ENCODE data around the gene SAMD1.

DNA sequence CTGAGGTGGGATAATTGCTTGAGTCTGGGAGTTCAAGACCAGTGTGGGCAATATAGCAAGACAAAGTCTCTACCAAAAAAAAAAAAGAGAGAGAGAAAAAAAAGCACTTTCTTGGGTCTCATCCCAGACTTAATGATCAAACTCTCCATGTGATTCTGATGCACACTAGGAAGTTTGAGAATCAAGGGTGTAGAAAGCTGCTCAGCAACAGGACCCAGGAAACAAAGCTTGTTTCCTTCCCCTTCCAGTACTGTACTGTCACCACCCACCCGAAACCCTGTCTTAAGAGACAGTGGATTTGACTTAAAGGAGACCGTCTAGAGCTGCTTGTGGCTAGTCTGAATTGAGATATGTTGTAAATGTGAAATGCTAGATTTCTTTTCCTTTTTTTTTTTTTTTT, 12.1 kb downstream of the SAMD1 start:
- TF ChIP-seq, protein P1, sequence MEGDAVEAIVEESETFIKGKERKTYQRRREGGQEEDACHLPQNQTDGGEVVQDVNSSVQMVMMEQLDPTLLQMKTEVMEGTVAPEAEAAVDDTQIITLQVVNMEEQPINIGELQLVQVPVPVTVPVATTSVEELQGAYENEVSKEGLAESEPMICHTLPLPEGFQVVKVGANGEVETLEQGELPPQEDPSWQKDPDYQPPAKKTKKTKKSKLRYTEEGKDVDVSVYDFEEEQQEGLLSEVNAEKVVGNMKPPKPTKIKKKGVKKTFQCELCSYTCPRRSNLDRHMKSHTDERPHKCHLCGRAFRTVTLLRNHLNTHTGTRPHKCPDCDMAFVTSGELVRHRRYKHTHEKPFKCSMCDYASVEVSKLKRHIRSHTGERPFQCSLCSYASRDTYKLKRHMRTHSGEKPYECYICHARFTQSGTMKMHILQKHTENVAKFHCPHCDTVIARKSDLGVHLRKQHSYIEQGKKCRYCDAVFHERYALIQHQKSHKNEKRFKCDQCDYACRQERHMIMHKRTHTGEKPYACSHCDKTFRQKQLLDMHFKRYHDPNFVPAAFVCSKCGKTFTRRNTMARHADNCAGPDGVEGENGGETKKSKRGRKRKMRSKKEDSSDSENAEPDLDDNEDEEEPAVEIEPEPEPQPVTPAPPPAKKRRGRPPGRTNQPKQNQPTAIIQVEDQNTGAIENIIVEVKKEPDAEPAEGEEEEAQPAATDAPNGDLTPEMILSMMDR (conservative IDR thresholded peaks at IDR 0.05; ENCODE audit: low read length), result no peak
- no peak for TF ChIP-seq EZH2phosphoT487 (IDR thresholded peaks at IDR 0.05; ENCODE audit: borderline replicate concordance, low read depth, low read length)
